Loucy (cell line): ENCODE data around the gene ACTR2.

Source experiments
- EZH2phosphoT487 ChIP-seq: fragments of 200-600 bp; IDR thresholded peaks from 2 replicates; pipeline ENCODE4 v1.6.1; 2018; ENCODE audit warnings: antibody characterized with exemption, mild to moderate bottlenecking, moderate library complexity, borderline replicate concordance
- TF ChIP-seq, protein P1 (sequence below): fragments of 200-600 bp; sonication (generic); conservative IDR thresholded peaks from 2 replicates; pipeline ENCODE4 v1.5.1; 2014; ENCODE audit warnings: mild to moderate bottlenecking, antibody characterized with exemption, low read length

DNA sequence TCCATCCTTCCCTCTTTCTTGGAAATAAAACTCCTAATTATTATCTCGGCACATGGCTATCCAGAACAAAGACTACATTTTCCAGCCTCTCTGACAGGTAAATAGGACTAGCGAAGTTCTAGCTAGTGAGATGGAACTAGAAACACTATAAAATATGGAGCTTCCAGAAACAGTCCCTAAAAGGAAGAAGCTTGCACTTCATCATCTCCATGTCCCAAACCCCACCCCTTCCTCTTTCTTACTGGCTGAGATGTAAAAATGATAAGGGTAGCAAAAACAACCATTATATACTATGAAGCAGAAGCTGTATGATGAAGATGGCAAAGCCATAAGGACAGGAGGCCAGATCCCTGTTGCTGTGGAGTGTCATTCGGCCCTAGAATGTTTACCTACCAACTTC, 11.7 kb upstream of the ACTR2 start:
- TF ChIP-seq, protein P1, sequence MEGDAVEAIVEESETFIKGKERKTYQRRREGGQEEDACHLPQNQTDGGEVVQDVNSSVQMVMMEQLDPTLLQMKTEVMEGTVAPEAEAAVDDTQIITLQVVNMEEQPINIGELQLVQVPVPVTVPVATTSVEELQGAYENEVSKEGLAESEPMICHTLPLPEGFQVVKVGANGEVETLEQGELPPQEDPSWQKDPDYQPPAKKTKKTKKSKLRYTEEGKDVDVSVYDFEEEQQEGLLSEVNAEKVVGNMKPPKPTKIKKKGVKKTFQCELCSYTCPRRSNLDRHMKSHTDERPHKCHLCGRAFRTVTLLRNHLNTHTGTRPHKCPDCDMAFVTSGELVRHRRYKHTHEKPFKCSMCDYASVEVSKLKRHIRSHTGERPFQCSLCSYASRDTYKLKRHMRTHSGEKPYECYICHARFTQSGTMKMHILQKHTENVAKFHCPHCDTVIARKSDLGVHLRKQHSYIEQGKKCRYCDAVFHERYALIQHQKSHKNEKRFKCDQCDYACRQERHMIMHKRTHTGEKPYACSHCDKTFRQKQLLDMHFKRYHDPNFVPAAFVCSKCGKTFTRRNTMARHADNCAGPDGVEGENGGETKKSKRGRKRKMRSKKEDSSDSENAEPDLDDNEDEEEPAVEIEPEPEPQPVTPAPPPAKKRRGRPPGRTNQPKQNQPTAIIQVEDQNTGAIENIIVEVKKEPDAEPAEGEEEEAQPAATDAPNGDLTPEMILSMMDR: no peak
- TF ChIP-seq EZH2phosphoT487: no peak
